ENCODE results near the gene FASN.

The FASN gene

GRCh38 chr17:82117139-82118090 is 19.4 kb upstream of the FASN start:
- DNase-seq: no peak

GRCh38 chr17:82116246-82116645 is 18.2 kb upstream of the FASN start:
- DNase-seq: no peak

GRCh38 chr17:82114872-82115271 is 16.8 kb upstream of the FASN start:
- DNase-seq: no peak

- DNase-seq: no peak
Measured at GRCh38 chr17:82114447-82114846, 16.4 kb upstream of the FASN start.

GRCh38 chr17:82113941-82114340 is 15.9 kb upstream of the FASN start:
- DNase-seq: no peak

- DNase-seq: no peak
Measured at GRCh38 chr17:82113422-82113821, 15.4 kb upstream of the FASN start.

DNA sequence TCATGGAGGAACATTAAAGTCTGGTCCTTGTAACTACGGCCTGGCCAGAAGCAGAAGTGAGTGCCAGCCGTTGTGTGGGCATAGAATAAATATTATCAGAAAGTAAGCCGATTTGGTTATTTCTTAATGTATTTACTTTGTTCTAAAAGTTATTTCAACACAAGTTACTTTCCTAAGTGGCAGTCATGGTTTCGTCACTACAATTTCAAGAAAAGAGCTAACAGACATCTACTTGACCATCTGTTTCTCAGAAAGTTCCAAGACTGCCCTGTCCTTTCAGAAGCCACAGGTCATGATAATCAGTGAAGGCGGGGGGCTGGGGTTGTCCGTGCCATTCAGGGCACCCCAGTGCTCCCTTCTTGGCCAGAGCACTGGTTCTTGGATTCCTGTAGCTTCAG is 14.9 kb upstream of the FASN start:
- DNase-seq: no peak

DNA sequence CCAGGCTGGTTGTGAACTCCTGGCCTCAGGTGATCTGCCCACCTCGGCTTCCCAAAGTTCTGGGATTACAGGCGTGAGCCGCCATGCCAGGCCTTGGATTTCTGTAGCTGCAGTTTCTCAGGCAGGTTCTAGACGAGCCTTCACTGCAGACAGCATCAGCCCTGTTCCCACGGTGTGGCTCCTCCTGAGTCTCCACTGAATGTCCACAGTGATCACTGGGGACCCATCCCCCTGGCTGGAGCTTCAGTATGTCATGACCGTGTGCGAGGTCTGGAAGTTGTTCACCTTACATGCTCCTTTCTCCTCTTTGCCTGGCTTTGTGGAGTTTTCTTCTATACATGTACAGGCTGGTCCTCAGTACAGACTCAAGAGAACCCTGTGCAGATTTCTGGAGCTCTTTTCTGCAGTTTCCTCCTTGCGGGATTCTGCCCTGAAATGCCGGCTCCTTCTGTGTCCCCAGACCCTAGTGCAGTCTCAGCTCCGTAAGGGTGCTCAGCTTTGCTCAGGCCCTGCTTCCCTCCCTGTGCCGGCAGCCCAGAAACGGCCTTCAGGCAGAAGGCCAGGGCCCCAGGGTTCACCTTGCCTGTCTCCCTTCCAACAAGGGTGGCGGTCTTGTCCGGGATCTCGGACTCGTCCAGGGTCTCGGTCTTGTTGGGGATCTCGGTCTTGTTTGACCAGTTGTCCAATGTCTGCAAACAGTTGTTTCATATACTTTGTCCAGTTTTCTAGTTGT is 14.3 kb upstream of the FASN start:
- no peak for DNase-seq

- DNase-seq: no peak
Measured at GRCh38 chr17:82110298-82110697, 12.3 kb upstream of the FASN start.

- no peak for DNase-seq
Measured at GRCh38 chr17:82108961-82109475, 11.0 kb upstream of the FASN start.

DNA sequence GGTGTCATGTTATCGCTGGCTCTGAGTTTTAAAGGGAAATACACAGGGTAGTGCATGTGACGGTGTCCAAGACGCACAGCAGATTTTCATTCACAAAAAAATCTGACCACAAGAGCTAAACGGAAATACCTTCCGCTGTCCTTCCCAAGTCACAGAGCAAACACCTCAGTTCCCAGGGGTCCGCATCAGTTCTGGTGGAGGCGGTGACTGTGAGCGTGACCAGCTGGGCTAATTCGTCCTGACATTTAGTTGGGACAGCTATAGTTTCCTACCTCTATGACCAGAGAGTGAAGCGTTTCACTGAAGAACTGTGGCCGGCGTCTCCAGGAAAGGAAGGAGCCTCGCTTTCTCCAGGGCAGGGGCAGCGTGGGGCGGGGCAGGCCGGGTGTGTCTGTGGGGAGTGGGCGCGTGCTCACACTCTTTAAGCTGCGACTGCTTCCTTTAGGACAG is 10.5 kb upstream of the FASN start:
- DNase-seq: no peak

DNA sequence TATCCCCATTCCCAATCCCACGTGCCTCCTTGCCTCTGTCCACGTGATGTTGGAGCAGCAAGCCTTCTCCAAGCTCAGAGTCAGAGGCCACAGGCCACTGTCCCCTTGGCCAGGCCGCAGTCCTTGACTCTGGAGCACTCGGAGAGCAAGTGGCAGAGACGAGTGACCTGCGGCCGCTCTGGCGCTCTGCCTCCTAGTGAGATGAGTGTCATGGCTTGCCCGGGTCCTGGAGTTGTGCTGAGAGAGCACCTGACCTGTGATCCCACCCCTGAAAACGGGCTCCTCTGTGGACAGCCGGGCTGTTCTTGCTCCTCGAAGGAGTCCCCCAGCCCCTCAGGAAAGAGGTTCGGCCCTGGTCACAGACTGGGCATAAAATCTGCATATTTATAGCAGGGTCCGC is 10.0 kb upstream of the FASN start:
- DNase-seq: no peak

DNA sequence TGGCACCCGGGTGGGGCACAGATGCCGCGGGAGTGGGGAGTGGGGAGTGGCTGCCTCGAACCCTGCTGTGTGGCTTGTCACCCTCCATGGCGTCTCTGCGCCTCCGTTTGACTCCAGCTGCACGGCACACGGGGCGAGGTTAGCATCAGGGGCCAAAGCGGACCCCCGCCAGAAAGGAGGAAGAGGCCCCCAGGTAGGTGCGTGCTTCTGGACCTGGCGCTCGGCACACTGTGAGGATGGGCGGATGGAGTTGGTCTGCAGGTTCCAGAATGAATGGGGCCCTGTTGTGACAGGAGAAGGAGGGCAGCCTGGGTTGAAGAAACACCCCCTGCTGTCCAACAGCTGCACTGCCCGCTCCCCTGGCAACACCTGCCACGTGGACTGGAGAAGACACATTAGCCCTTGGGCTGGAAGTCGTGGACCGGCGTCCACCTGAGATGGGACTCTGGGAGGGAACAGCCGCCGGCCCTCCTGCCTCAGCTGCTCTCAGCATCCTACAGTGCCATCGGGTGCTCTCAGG is 9.4 kb upstream of the FASN start:
- DNase-seq: no peak

DNA sequence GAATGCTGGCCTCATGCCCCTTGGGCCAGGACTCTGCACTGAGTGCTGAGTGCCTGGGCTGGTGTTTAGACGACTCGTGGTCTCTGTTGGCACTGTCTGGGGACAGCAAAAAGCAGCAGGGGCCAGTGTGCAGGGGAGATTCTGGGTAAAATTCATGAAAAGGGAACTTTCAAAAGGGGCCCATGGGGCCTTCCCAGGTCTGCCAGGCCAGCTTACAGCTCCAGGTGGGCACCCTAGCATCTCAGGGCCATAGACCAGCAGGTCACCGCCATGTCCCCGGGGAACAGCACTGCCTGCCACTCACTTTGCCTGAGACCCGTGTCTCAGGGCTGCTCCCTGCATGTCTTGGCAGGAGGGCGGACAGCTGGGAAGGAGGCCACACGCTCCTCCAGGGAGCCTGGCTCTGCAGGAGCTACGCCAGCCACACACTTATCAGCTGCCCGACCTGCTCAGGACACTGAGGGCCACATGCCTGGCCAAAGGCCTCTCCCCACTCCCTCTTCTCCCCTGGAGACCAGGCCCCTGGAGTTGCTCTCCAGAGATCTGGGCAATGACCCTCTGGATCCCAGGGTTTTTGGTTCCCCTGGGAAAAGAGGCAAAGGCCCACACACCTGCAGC is 8.8 kb upstream of the FASN start:
- no peak for DNase-seq

DNA sequence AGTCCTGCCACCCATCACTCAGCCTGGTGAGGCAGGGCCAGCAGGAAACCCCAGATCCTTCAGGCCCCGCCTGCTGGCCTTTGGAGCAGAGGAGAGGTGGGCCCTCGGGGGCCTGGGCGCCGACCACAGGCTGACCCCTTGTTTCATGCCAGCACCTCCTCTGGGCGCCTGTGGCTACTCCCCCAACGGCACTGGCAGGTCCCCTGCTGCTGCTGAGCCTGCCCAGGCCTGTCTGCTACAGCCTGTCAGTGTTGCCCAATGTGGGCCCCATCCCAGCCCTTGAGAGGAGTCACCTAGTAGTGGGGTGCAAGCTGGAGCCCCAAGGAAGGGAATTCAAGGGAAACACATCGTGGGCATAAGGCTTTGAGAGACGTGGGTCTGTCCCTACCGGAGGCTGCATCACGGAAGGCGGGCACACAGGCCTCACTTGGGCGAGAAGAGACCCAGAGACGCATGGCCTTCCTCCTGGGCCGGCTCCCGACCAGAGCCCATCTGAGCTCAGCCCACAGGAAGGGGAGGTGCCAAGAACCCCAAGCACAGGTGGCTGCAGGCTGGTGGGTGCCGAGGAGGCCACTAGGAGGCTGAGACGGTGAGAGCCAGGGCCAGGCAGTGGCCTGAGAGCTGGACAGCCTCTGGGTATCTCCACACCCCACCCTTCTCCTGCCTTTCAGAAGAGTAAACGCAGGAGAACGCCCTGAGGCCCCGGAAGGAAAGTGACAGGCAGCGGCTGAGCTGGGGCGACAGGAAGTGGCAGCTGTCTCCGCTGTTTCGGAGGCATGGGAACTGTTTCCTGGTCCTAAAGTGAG is 8.0 kb upstream of the FASN start:
- peak; percentile 72 for DNase-seq

DNA sequence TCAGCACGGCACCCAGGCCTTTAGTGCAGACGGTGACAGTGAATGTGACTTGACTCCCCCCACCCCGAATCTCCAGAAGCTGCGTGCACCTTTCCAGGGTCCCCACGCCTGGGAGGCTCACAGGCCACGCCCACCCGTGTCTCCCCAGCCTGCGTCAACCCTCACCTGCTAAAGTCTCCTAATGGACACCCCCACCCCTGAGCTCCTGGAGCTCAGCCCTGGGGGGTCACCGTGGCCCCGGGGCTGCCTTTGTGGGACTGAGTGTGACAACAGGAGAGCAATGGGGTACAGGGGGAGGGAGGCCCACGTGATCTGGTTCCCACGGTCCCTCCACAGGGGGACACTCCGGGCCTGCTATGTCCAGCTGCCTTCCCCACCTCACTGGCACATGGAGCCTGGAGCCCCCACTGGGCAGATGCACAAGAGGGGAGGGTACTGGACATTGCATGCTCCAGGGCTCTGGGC is 7.4 kb upstream of the FASN start:
- no peak for DNase-seq

- DNase-seq: no peak
Measured at GRCh38 chr17:82104797-82105416, 6.9 kb upstream of the FASN start.

DNA sequence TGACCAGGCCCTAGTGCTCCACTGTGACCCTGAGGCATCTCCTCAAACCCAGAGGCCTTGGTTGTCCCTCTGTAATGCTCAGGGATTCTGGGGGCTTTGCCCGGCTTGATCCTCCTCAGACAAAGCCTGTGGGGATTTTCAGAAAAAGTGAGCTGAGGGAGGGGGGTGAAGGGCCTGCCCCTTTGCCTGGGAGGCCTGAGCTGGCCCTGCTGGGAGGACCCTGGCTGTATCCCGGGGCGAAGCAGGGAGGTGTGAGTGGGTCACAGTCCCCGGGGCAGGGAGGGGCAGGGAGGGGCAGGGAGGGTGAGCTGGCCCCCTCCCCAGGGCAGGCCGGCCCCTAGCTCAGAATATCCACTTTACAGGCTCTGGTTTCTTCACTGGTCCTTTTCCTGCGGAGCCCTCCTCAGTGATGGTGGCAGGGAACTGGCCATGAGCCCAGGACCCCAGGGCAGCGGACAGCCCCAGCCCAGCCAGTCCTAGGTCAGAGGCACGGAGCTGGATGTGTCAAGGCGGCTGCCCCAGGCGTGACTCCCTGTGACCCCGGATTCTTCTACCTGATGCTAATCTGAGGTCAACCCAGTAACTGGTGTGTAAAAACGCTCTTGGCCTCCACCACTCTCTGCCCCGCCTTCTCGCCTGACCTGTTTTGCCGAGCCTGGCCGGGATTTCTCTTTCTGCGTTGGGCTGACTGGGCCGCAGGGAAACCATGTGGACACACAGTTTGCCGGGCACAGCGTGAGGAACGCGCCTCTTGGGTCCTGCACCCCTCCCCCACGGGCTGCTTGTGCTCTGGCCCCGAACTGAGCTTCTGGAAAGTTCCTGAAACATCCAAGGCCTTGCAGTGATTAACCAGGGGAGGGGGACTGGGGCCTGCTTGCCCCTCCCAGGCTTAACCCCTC is 5.8 kb upstream of the FASN start:
- no peak for DNase-seq

DNA sequence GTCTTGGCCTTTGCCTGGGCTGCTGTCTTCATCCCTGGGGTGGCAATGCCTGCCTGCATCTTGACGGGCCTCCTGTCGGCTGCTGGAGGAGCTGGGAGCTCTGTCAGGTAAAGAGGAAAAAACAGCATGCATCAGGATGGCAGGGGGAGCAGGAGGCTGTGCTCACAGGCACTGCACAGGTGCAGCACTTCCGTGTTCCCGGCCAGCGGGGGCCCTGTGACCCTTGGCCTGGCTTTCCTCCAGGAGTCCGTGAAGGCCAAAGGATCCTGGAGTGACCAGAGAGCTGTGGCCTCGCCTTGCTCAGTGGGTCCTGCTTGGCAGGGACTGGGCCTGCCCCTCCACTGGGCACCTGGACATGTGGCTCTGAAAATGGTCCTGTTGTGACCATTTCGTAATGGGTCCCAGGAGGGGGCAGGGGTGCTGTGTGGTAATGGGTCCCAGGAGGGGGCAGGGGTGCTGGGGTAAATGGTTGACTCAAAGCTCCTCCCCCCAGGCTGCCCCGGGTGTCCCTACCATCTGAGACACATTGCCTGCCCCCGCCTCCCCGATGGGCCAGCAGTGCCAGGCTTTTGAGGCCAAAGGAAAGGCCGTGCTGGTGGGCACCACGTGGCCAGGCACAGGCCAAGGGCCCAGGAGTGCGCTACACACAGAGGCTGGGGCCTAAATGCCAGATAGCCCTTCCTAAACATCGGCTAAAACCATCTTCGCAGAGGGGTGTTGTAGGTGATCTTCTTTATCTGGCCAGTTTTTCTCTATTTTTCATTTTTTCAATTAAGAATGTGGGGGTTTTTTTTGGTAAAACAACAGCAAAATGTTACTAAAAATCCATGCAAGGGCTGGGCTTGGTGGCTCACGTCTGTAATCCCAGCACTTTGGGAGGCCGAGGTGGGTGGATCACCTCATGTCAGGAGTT is 4.0 kb upstream of the FASN start:
- no peak for DNase-seq
